Measurements from ENCODE around the gene OIP5. TPM values are rescaled to one million over a fixed set of nuclear protein-coding genes. Genes with fewer than 3 reads are reported as not detected.

The OIP5 gene
- polyA plus RNA-seq, 3 donors: 0.05 to 0.28 (median 0.22) TPM

- H3K27ac Mint-ChIP-seq: peak overlapping the region in 6 of 7 donors; percentile 12 to 80 (median 52)
- no peak overlapping the region for H2AFZ ChIP-seq (ENCODE audit: insufficient read depth, low read depth, low read length, poor library complexity, severe bottlenecking)
These were observed 35.0 kb upstream of the OIP5 start for GRCh38 chr15:41367418-41367817.

DNA sequence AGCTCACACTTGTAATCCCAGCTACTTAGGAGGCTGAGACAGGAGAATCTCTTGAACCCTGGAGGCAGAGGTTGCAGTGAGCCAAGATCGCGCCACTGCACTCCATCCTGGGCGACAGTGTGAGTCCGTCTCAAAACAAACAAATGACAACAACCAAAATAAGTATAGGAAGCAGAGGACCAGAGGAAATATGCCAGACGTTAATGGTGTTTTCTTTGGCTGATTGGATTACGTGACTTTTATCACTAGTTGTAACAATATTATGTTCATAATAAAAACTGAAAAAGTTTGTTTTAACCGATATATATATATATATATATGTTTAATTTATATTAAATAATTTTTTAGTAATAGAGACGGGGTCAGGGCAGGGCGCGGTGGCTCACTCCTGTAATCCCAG lies 22.0 kb upstream of the OIP5 start:
- Mint-ChIP-seq H3K4me3 (no peak overlapping the region), H3K27ac (no peak overlapping the region), H3K9me3 (no peaks in the 10 kb centered on the region), H3K4me1 (no peaks in the 10 kb centered on the region), H3K27me3 (ENCODE audit: low read depth in 3 of 3) (peaks cover 0 to 2% (median 0%) of the 10 kb centered on the region in 3 donors), H3K36me3 (peaks cover 50 to 82% of the 10 kb centered on the region in 2 donors)
- peaks cover 58 to 84% of the 10 kb centered on the region in 2 donors for H3K36me3 ChIP-seq (replicated peaks in 1 of 2; ENCODE audit: control insufficient read depth in 1 of 2, insufficient read depth in 2 of 2, low read length in 2 of 2)
- intact Hi-C loops (cut with micrococcal nuclease): no loop called here
- peaks cover 8% of the 10 kb centered on the region for H3K79me2 ChIP-seq (ENCODE audit: insufficient read depth, low read length)
- H3K9ac ChIP-seq (ENCODE audit: insufficient read depth, low read length, poor library complexity, severe bottlenecking): no peak overlapping the region
- H3K27ac ChIP-seq (ENCODE audit: low read depth in 1 of 2, low read length in 2 of 2): no peak overlapping the region
- no peak for TF ChIP-seq CTCF (IDR thresholded peaks at IDR 0.05)
- WGBS (ENCODE audit: insufficient coverage): no CpG with 5 or more reads among the region's 10 CpGs
- H2AFZ ChIP-seq (ENCODE audit: insufficient read depth, low read depth, low read length, poor library complexity, severe bottlenecking): no peak overlapping the region
- H3K4me3 ChIP-seq (replicated peaks in 1 of 3; ENCODE audit: low read depth in 2 of 3, low read length in 3 of 3): no peak overlapping the region
- H3K4me2 ChIP-seq (replicated peaks; ENCODE audit: extremely low read depth, low read length, poor library complexity, severe bottlenecking): no peak overlapping the region
- DNase-seq: no peak
- no peaks in the 10 kb centered on the region for H3K27me3 ChIP-seq (ENCODE audit: control insufficient read depth in 2 of 2, insufficient read depth in 2 of 2, low read length in 2 of 2)
- no peaks in the 10 kb centered on the region for H4K20me1 ChIP-seq (ENCODE audit: insufficient read depth, low read length)
- no peaks in the 10 kb centered on the region for H3K9me3 ChIP-seq (replicated peaks in 1 of 2; ENCODE audit: control insufficient read depth in 1 of 2, insufficient read depth in 1 of 2, low read length in 2 of 2)
- H3K4me1 ChIP-seq (ENCODE audit: control insufficient read depth in 1 of 2, insufficient read depth in 2 of 2, low read length in 2 of 2): no peaks in the 10 kb centered on the region

More at GRCh38 chr15:41367418-41367817, 35.0 kb upstream of the OIP5 start:
- Histone ChIP-seq H3K4me1 (ENCODE audit: control insufficient read depth in 1 of 2, insufficient read depth in 2 of 2, low read length in 2 of 2) (no peaks in the 10 kb centered on the region), H3K27ac (ENCODE audit: low read depth in 1 of 2, low read length in 2 of 2) (peak overlapping the region in 1 of 2 donors; percentile 12), H3K9ac (ENCODE audit: insufficient read depth, low read length, poor library complexity, severe bottlenecking) (no peak overlapping the region), H3K4me2 (replicated peaks; ENCODE audit: extremely low read depth, low read length, poor library complexity, severe bottlenecking) (no peak overlapping the region), H3K27me3 (ENCODE audit: control insufficient read depth in 2 of 2, insufficient read depth in 2 of 2, low read length in 2 of 2) (no peaks in the 10 kb centered on the region), H3K4me3 (replicated peaks in 1 of 3; ENCODE audit: low read depth in 2 of 3, low read length in 3 of 3) (no peak overlapping the region), H3K9me3 (replicated peaks in 1 of 2; ENCODE audit: control insufficient read depth in 1 of 2, insufficient read depth in 1 of 2, low read length in 2 of 2) (no peaks in the 10 kb centered on the region), H3K79me2 (ENCODE audit: insufficient read depth, low read length) (peaks cover 29% of the 10 kb centered on the region), H4K20me1 (ENCODE audit: insufficient read depth, low read length) (no peaks in the 10 kb centered on the region), H3K36me3 (replicated peaks in 1 of 2; ENCODE audit: control insufficient read depth in 1 of 2, insufficient read depth in 2 of 2, low read length in 2 of 2) (peaks cover 48 to 82% of the 10 kb centered on the region in 2 donors)
- 100% methylated on average over 1 of the region's 3 CpGs for WGBS (ENCODE audit: insufficient coverage)
- intact Hi-C loops (cut with micrococcal nuclease): no loop called here
- Mint-ChIP-seq H3K27me3 (ENCODE audit: low read depth in 3 of 3) (peaks cover 0 to 2% (median 0%) of the 10 kb centered on the region in 3 donors), H3K36me3 (peaks cover 44 to 77% of the 10 kb centered on the region in 2 donors), H3K9me3 (no peaks in the 10 kb centered on the region), H3K4me3 (no peak overlapping the region), H3K4me1 (no peaks in the 10 kb centered on the region)
- DNase-seq: no peak
- TF ChIP-seq CTCF (IDR thresholded peaks at IDR 0.05): no peak

All from CD14-positive monocyte (primary cell).